ENCODE results near the gene ZNF302.
"Not testable (repeated sequence)": the region's sequence is repeated elsewhere in the genome, so short reads cannot be mapped to it uniquely, and the experiment has no call there.

The ZNF302 gene

DNA sequence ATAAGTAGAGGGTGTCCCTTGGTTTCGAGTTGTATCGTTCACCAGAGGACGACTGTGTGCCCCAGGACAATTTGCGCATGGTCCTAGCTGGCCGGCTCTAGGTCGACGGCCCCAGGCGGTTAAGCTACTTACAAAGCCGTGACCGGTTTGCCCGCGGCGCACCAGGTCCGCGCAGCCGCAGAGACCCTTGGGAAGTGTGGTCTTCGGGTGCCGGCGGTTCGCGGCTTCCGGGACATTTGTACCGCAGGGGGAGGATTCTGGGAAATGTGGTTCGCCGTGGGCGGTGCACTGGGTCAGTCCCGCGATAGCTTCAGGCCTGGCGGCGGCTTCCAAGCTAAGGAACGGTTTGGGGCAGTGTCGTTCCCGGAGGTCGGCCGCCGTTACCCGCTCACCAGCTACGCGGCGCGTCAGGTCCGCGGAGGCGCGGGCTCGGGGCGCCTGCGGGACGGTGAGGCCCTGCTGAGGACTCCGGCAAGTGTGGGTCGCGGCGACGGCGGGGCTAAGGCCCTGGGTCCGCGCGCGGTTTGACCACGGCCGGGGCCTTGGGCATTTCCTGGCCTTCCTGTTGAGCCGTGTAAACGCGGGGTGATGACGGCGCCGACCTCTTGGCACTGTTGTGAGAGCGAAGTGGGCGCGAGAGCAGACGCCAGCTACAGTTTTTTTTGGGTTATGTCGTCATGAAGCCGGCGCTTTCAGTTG, at the start of gene ZNF302:
TSS of gene ZNF302 (plus strand) at position 293 of the 699 bp plus-strand sequence. CDS start 1,127 bp downstream, outside the sequence.
- peak within 1 kb of the TSS; percentile 81 for H3K4me3 ChIP-seq (ENCODE audit: low read depth, low read length)

DNA sequence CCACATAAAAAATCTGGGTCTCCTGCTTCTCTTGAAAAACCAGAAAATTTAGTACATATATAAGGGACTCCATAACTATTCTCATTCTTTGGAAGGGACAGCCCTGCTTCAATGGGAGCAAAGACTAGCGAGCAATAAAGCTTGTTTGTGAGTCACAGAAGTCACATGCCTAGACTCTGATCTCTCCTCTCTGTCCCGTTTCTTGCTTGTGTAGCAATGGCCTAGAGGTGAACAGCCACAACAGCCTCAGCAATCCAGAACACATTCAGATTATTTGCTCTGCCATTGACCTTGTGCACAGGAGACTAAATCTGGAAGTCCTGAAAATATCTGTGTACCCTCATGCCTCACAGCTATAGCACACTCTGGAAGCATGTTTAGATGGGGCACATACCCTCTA, 43.7 kb upstream of the ZNF302 start:
- no peak overlapping the region for H3K4me3 ChIP-seq (ENCODE audit: low read depth, low read length)

DNA sequence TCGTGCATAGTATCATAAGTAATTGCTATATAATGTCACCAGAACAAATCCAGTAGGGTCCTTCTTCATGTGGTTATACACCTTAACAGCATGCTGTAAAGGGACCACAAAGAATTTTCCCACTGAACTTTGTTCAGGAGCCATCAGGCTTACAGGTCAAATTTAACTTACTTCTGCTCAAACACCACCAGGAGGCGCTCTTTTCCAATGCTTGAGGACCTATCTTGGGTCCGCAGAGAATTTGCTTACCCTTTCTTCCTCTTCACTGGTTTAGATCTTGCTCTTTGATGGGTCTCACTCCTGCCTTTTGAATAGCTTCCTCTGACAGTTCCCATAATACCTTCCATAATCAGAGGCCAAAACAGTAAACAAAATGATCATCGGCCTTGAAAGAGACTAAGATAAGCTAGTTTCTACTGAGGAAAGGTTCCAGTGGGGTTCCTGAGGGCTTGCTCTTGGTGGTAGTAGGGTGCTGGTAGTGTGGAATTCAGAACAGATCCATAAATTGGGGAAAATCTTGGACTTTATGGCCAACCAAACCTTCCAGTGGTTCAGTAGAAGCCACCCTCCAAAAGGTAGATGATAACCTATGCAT, 37.9 kb upstream of the ZNF302 start:
- H3K4me3 ChIP-seq (ENCODE audit: low read depth, low read length): no peak overlapping the region

DNA sequence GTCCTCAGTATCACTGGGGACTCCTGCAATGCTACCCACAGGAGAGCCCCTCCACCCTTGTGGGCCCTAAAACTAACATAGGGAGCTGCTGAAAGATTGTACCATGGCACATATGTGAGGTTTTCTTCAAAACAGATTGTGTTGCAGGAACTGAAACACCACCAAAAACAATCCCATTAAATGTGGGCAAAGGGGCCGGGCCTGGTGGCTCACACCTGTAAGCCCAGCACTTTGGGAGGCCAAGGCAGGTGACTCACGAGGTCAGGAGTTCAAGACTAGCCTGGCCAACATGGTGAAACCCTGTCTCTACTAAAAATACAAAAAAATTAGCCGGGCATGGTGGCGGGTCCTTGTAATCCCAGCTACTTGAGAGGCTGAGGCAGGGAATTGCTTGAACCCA, 35.2 kb upstream of the ZNF302 start:
- H3K4me3 ChIP-seq (ENCODE audit: low read depth, low read length): no peak overlapping the region

DNA sequence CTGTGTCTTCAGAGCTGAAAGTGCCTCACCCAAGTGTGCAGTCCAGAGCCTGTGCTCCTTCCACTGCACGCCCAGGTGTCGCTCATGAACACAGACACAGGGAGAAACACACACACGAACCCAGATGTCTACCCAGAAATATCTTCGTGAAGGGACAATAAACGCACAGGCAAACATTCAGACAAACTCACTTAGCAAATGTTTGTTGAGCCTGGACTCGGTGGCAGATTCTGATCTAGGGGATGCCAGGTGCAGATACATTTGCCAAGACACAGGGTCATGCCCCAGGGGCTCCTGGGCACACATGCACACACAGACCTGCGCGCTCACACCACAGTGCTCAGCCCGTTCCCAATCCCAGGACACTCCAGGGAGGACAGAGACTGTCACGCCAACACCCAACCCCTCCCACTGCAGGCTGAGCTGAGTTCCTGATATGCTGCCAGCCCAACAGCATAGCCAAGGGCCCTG, 32.5 kb upstream of the ZNF302 start:
- H3K4me3 ChIP-seq (ENCODE audit: low read depth, low read length): no peak overlapping the region

DNA sequence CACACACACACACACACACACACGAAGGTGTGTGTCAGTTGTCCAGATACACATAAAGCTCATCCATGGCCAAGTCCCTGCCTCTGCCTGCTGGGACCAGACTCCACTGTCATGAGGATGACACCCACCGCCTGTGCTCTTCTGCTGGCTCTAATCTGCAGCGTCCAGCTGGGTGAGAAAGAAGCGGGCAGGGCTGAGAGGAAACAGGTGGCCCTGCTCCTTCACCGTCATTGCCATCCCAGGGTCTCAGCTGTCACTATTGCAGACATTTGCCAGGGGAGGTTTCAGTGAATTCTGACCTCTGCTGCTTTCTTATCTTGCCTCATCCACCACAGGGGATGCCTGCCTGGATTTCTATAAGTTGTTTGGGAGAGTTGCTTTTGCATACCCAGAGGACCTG, 31.9 kb upstream of the ZNF302 start:
- no peak overlapping the region for H3K4me3 ChIP-seq (ENCODE audit: low read depth, low read length)

DNA sequence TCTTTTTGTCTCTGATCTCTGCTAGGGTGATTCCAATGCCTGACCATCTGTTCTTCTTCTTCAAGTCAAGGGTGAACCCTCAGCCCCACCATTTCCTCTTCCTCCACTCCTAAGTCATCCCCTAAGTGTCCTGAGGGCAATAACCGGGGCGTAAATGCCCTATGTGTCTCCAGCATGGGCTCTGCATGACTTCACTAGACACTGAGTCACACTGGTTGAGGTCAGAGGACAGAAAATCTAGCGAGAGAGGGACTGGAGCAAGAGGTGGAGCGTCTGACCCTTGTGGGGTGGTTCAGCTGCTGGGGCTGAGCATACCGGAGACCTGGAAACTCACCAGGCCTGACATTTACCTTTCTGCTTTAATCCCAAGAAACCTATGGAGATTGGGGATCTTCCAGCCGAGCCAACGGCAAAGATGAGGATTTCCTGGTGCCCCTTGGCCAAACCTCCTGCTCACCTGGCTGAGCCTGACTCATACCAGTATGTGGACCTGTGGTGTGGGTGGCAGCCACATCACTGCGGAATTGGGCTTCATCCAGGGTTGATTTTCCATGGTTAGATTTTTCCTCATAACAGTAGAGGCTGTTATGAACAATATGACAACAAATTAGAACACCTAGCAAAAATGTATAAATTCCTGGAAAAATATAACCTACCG, 27.5 kb upstream of the ZNF302 start:
- H3K4me3 ChIP-seq (ENCODE audit: low read depth, low read length): no peak overlapping the region

DNA sequence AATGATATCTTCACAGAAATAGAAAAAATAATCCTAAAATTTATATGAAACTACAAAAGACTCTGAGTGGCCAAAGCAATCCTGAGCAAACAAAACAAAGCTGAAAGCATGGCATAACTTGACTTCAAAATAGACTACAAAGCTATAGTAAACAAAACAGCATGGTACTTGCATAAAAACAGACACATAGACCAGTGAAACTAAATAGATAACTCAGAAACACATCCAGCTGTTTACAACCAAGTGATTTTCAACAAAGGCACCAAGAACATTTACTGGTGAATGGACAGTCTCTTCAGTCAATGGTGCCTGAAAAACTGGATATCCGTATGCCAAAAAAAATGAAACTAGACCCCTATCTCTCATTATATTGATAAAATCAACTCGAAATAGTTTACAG, 25.7 kb upstream of the ZNF302 start:
- H3K4me3 ChIP-seq (ENCODE audit: low read depth, low read length): no peak overlapping the region

DNA sequence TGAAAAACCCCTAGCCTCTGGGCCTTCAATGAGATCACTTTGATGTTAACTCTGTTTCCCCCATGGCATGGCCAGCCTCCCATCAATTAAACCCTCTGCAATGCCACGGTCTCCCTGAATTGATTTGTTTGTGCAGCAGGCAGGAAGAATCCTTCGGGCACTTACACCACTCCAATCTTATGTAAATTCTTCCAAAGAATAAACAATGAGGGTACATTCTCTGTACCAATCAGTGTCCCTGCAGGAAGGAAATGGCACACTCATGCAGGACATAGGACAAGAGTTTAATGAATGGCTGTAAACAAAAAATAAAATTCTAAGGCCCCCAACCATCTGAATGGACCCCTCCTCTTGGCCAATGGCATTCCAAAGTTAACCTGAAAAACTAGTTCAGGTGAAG, 22.7 kb upstream of the ZNF302 start:
- H3K4me3 ChIP-seq (ENCODE audit: low read depth, low read length): no peak overlapping the region

DNA sequence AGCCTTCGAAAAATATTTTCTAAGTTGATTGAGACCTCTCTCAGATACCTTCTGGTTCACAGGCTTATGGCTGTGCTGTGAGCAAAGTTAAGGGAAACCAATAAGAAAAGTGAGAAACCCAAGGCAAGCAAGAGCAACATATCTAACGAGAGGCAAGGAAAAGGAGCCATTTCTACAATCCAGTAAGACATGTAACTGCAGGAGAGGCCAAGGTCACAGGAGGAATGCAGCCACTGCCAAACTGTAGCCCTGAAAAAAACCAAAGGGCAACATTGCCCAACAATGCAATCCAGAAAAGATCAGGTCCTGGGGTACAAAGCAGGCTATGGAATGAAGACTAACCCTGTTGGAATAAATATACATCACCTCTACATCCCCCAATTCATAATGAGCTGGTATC, 21.8 kb upstream of the ZNF302 start:
- no peak overlapping the region for H3K4me3 ChIP-seq (ENCODE audit: low read depth, low read length)

DNA sequence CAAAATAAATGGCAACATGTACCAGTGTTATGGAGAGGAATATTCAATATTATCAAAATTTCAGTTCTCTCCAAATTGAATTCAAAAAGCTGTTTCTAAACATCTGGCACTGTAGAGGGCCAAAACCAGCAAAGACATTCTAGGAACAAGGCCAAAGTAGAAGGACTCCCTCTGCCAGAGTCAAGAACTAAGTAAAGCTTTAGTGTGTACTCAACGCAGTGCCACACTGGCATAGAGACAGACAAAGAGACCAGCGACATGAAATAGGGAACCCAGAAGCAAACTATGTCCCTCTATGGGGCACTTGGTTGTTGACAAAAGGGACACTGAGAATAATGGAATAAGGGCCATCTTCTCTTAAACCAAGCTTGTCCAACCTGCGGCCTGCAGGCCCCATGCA, 16.1 kb upstream of the ZNF302 start:
- no peak overlapping the region for H3K4me3 ChIP-seq (ENCODE audit: low read depth, low read length)

DNA sequence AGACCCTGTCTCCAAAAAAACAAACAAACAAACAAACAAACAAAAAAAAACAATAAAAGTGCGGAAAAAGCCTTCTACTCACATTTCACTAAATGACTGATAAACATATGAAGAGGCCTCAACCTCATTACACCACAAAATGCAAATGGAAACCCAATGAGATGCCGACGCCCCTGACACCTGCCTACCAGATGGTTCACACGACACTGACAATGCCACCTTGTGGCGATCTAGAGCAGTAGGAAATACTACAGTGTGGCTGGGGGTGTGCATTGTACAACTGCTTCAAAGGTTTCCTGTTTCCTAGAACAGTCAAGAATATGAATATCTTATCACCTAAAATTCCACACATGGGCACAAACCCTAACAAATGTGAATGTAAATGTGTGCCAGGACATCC, 14.6 kb upstream of the ZNF302 start:
- no peak overlapping the region for H3K4me3 ChIP-seq (ENCODE audit: low read depth, low read length)

DNA sequence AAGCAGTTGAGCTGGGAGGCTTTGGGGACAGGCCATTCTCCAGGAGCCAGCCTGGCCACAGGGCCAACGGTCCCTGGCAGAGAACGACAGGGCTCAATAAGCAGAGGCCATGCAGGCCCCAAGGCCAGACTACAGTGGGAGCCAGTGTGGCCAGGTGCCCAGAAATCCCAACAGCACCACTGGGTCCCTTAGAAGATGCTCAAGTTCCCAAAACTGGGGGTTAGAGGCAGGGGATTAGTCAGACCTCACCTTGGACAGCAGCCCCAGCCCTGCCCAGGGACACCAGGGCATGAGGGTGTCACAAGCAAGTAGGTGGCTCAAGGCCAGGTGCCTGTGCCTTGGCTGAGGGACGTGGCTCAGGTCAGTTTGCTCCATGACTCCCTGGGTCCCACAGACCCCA, 13.3 kb upstream of the ZNF302 start:
- no peak overlapping the region for H3K4me3 ChIP-seq (ENCODE audit: low read depth, low read length)

DNA sequence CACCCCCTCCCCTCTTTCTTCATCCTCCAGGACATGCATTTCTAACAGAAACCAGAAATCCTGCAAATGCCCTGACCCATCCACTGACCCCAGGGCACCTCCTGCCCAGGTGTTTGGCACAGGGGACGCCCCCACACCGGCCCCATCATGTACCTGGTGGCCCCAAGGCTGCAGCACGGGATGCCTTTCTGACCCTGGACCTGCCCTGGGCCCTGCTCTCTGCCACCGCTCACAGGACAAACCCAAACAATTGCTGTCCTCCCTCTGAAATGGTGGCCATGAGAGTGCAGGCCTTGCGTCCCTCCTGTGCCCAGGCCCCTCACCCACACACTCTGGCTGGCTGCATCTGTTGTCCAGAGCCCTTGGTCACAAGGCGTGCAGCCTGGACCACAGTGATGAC, 12.6 kb upstream of the ZNF302 start:
- no peak overlapping the region for H3K4me3 ChIP-seq (ENCODE audit: low read depth, low read length)

DNA sequence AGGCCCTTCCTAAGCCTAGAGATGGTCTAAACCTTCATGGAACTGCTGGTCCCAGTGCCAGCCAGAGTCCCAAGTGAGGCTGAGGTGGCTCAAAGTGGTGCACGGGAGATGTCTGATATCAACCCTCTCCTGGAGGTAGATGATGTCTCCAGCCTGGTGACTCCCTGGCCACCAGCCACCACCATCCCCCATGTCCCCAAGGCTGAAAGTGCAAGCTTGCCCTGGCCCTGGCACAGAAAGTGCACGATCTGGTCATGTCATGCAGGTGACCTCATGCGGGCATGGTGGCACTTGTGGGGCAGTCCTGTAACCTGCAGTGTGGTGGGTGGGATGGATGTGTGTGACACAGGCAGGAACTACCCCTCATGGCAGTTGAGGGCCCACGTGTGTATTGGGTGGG, 12.2 kb upstream of the ZNF302 start:
- H3K4me3 ChIP-seq (ENCODE audit: low read depth, low read length): not testable (repeated sequence)

DNA sequence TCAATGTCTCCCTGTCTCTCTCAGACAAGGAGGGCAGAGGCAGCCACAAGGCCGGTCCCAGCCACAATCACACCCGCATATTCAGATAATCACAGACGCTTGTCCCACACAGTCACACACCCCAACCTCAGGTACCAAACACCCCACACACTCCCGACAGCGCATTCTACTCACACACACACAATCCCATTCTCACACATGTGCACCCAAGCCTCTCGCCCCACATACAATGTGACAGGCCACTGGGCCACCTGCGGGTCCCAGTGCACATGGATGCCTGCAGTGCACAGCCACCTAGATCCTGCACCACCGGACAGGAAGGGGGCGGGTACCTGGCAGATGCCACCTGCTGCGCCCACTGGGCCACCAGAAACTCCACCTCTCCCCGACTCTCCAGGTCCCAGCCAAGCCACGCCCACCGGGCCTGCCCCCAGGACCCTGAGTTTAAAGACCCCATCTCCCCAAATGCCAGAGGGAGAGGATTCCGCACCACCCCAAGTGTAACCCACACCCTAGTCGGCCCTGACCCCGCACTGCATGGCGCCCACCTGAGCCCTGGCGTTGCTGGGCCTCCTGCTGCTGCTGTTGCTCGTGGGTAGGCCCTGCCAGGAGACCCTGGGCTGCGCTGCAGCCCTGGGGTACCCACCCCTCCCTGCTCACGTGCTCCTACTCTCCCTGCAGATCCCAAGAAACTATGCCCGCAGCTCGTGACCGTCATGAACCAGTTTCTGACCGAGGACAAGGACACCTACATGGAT, 11.1 kb upstream of the ZNF302 start:
- H3K4me3 ChIP-seq (ENCODE audit: low read depth, low read length): no peak overlapping the region

DNA sequence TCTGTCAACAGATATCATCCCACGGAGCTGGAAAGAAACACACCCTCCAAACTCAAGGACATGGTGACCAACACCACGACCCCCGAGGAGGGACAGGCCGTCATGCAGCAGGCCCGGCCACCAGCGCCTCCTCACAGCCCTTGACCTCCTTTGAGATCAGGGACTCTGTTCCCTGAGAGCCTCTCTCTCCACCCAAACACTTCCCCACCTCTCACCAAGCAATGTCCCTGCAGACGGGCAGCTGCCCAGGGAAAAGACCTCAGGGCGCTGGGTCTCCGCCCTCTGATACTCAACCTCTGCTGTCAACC, 10.6 kb upstream of the ZNF302 start:
- no peak overlapping the region for H3K4me3 ChIP-seq (ENCODE audit: low read depth, low read length)

DNA sequence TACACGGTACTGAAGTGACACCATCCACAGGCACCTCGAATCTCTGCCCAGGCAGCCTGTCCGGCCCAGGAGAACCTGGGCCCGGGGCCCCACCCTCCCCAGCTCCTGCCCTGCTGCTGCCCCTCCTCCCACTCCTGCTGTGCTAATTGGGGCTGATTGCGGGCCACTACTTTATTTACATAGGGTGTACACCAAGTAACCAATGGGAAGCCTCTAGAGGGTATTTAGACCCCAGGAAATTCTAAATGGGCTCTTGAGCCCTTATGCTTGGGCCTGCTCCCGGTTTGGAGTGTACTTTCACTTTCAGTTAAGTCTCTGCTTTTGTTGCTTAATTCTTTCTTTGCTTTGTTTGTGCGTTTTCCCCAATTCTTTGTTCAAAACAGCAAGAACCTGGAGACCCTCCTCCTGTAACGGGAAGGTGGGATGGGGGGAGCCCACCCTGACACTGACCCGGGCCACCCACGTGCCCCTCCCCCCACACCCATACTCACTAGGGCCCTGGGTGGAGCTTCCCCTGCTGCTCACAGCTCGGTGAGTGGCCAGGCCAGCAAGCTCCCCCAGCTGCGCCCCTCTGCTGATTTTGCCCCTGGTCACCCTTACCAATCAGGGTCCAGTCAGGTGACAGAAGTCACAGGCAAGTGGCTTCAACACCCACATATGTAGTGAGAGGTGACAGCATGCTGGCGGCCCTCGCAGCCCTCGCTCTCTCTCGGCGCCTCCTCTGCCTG, 10.0 kb upstream of the ZNF302 start:
- H3K4me3 ChIP-seq (ENCODE audit: low read depth, low read length): no peak overlapping the region

DNA sequence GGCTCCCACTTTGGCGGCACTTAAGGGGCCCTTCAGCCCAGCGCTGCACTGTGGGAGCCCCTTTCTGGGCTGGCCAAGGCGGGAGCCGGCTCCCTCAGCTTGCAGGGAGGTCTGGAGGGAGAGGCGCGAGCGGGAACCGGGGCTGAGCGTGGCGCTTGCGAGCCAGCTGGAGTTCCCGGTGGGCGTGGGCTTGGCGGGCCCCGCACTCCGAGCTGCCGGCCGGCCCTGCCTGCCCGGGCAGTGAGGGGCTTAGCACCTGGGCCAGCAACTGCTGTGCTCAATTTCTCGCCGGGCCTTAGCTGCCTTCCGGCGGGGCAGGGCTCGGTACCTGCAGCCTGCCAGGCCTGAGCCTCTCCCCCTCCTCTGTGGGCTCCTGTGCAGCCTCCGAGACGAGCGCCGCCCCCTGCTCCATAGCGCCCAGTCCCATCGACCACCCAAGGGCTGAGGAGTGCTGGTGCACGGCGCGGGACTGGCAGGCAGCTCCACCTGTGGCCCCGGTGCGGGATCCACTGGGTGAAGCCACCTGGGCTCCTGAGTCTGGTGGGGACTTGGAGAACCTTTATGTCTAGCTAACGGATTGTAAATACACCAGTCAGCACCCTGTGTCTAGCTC, 9.3 kb upstream of the ZNF302 start:
- H3K4me3 ChIP-seq (ENCODE audit: low read depth, low read length): not testable (repeated sequence)

DNA sequence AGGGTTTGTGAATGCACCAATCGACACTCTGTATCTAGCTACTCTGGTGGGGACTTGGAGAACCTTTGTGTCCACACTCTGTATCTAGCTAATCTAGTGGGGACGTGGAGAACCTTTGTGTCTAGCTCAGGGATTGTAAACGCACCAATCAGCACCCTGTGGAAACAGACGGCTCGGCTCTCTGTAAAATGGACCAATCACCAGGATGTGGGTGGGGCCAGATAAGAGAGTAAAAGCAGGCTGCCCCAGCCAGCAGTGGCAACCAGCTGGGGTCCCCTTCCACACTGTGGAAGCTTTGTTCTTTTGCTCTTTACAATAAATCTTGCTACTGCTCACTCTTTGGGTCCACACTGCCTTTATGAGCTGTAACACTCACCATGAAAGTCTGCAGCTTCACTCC, 8.8 kb upstream of the ZNF302 start:
- not testable (repeated sequence) for H3K4me3 ChIP-seq (ENCODE audit: low read depth, low read length)

DNA sequence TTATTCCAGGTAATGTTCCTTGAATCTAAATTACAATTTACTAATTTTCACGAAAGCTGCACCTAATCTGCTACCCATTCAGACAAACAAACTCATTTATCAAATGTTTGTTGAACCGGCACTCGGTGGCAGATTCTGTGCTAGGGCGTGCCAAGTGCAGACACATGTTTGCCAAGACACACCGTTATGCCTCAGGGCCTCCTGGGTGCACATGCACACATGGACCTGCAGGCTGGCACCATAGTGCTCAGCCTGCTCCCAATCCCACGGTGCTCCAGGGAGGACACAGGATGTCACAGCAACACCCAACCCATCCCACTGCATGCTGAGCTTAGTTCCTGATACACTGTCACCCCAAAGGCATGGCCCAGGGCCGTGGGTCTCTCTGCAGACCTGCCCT, 8.2 kb upstream of the ZNF302 start:
- no peak overlapping the region for H3K4me3 ChIP-seq (ENCODE audit: low read depth, low read length)
